Gastroesophageal sphincter (tissue), 3 donors: ENCODE data around the gene POMGNT2.

ENCODE experiments used
- CTCF ChIP-seq, 4 experiments: fragments of 200-600 bp in 2 of 4; fragments of 450-650 bp in 2 of 4; sonication (generic) in 1 of 4; IDR thresholded peaks; one replicate each; pipeline ENCODE4 v1.5.1; 2017 to 2019; ENCODE audit warnings: antibody characterized with exemption in 4 of 4, mild to moderate bottlenecking in 2 of 4, moderate library complexity in 2 of 4
- POLR2AphosphoS5 ChIP-seq: sonication (generic); formaldehyde crosslinking; IDR thresholded peaks from one replicate; pipeline ENCODE4 v1.6.1; 2017; ENCODE audit warnings: antibody characterized with exemption

GRCh38 chr3:43146599-43146998 is 40.7 kb upstream of the POMGNT2 start:
- TF ChIP-seq CTCF (IDR thresholded peaks at IDR 0.05) (no peak), POLR2AphosphoS5 (no peak)
